Liver (tissue), 9 donors: Measurements from ENCODE around the gene TSPO. TPM values are rescaled to one million over a fixed set of nuclear protein-coding genes. Genes with fewer than 3 reads are reported as not detected.

Source experiments
- DNase-seq: peaks from one replicate; pipeline ENCODE4 v3.0.0-alpha.2; 2017; ENCODE audit warnings: low spot score
- H3K27ac ChIP-seq, 2 donors: one replicate each; pipeline ENCODE4 v1.7.0; 2013; ENCODE audit warnings: inconsistent platforms in 2 of 2, low read length in 2 of 2, control low read depth in 1 of 2, low read depth in 1 of 2, mild to moderate bottlenecking in 1 of 2
- H3K27me3 ChIP-seq, 4 donors: one replicate each; pipeline versions ENCODE4 v1.6.1 to v1.7.0; 2013; ENCODE audit warnings: low read length in 3 of 4, inconsistent platforms in 1 of 4, mild to moderate bottlenecking in 1 of 4, moderate library complexity in 1 of 4; ENCODE audit not compliant: control insufficient read depth in 4 of 4, insufficient read depth in 4 of 4
- H3K36me3 ChIP-seq, 4 donors: one replicate each; pipeline versions ENCODE4 v1.6.1 to v1.7.0; 2013; ENCODE audit warnings: low read length in 3 of 4, mild to moderate bottlenecking in 3 of 4, low read depth in 1 of 4, moderate library complexity in 1 of 4; ENCODE audit not compliant: control insufficient read depth in 4 of 4, insufficient read depth in 3 of 4
- H3K4me1 ChIP-seq, 4 donors: one replicate each; pipeline versions ENCODE4 v1.6.1 to v1.7.0; 2013; ENCODE audit warnings: low read length in 3 of 4, mild to moderate bottlenecking in 3 of 4, moderate library complexity in 1 of 4; ENCODE audit not compliant: control insufficient read depth in 4 of 4, insufficient read depth in 4 of 4
- H3K4me3 ChIP-seq, 3 donors: one replicate each; pipeline versions ENCODE4 v1.6.1 to v1.7.0; 2013; ENCODE audit warnings: low read length in 3 of 3, control low read depth in 1 of 3, low read depth in 1 of 3, mild to moderate bottlenecking in 1 of 3
- H3K9ac ChIP-seq, 2 donors: one replicate each; pipeline ENCODE4 v1.7.0; 2013; ENCODE audit warnings: low read length in 2 of 2, mild to moderate bottlenecking in 2 of 2, moderate library complexity in 2 of 2, control low read depth in 1 of 2, low read depth in 1 of 2
- H3K9me3 ChIP-seq, 4 donors: one replicate each; pipeline versions ENCODE4 v1.6.1 to v1.7.0; 2013; ENCODE audit warnings: low read length in 3 of 4; ENCODE audit not compliant: control insufficient read depth in 4 of 4
- ATF3 ChIP-seq: IDR thresholded peaks from 2 replicates; pipeline ENCODE4 v1.6.1; 2016; ENCODE audit warnings: antibody characterized with exemption
- CTCF ChIP-seq: fragments of 150-350 bp; IDR thresholded peaks from 2 replicates; pipeline ENCODE4 v1.5.1; 2017; ENCODE audit warnings: improper control_type of control experiment, low read depth, low read length; ENCODE audit not compliant: missing input control
- EGR1 ChIP-seq, 2 donors: IDR thresholded peaks; 2 replicates each; pipeline ENCODE4 v1.6.1; 2016 to 2018; ENCODE audit warnings: antibody characterized with exemption in 2 of 2, low read depth in 2 of 2
- FOXA1 ChIP-seq: IDR thresholded peaks from 2 replicates; pipeline ENCODE4 v1.6.1; 2016; ENCODE audit warnings: antibody characterized with exemption
- FOXA2 ChIP-seq: IDR thresholded peaks from 2 replicates; pipeline ENCODE4 v1.6.1; 2016; ENCODE audit warnings: antibody characterized with exemption
- GABPA ChIP-seq, 2 donors: IDR thresholded peaks in 1 of 2; conservative IDR thresholded peaks in 1 of 2; 2 replicates each; pipeline ENCODE4 v1.6.1; 2016; ENCODE audit warnings: antibody characterized with exemption in 2 of 2, mild to moderate bottlenecking in 1 of 2, moderate library complexity in 1 of 2
- HNF4A ChIP-seq, 2 donors: conservative IDR thresholded peaks; 2 replicates each; pipeline ENCODE4 v1.6.1; 2016; ENCODE audit warnings: antibody characterized with exemption in 2 of 2, mild to moderate bottlenecking in 2 of 2
- HNF4G ChIP-seq: IDR thresholded peaks from 2 replicates; pipeline ENCODE4 v1.6.1; 2016; ENCODE audit warnings: antibody characterized with exemption
- JUND ChIP-seq, 2 donors: IDR thresholded peaks; 2 replicates each; pipeline ENCODE4 v1.6.1; 2016; ENCODE audit warnings: antibody characterized with exemption in 2 of 2
- MAX ChIP-seq: IDR thresholded peaks from 2 replicates; pipeline ENCODE4 v1.6.1; 2016; ENCODE audit warnings: antibody characterized with exemption
- NR2F2 ChIP-seq: IDR thresholded peaks from 2 replicates; pipeline ENCODE4 v1.6.1; 2016; ENCODE audit warnings: antibody characterized with exemption
- RAD21 ChIP-seq, 2 donors: IDR thresholded peaks; 2 replicates each; pipeline ENCODE4 v1.6.1; 2016; ENCODE audit warnings: antibody characterized with exemption in 2 of 2, mild to moderate bottlenecking in 2 of 2
- REST ChIP-seq: IDR thresholded peaks from 2 replicates; pipeline ENCODE4 v1.6.1; 2016; ENCODE audit warnings: antibody characterized with exemption, mild to moderate bottlenecking
- RXRA ChIP-seq, 2 donors: IDR thresholded peaks; 2 replicates each; pipeline ENCODE4 v1.6.1; 2017 to 2018; ENCODE audit warnings: antibody characterized with exemption in 2 of 2, mild to moderate bottlenecking in 1 of 2
- SP1 ChIP-seq: IDR thresholded peaks from 2 replicates; pipeline ENCODE4 v1.6.1; 2018; ENCODE audit warnings: antibody characterized with exemption, mild to moderate bottlenecking
- TAF1 ChIP-seq: conservative IDR thresholded peaks from 2 replicates; pipeline ENCODE4 v1.6.1; 2016; ENCODE audit warnings: antibody characterized with exemption, mild to moderate bottlenecking
- YY1 ChIP-seq: IDR thresholded peaks from 2 replicates; pipeline ENCODE4 v1.6.1; 2016; ENCODE audit warnings: antibody characterized with exemption, mild to moderate bottlenecking
- ZBTB33 ChIP-seq: IDR thresholded peaks from 2 replicates; pipeline ENCODE4 v1.6.1; 2016; ENCODE audit warnings: antibody characterized with exemption
- WGBS: extraction: QIAGEN DNeasy Blood & Tissue Kit; methylation state at CpG from one replicate; pipeline ENCODE4 v1.1.7; 2013; 5-methylcytosine and 5-hydroxymethylcytosine counted together
- polyA plus RNA-seq, 2 donors: library from polyadenylated mRNA; stranded (reverse) in 1 of 2; unstranded in 1 of 2; fragments of 200-250 nt in 1 of 2; fragments of >200 nt in 1 of 2; fragmentation: Nextera tagmentation in 1 of 2; extraction: Ambion mirVana in 1 of 2; gene quantifications; one replicate each; pipeline versions ENCODE4 v1.2.1 to v1.2.3, GENCODE V29; 2013 to 2015
- total RNA-seq, 2 donors: library from RNA; depleted of rRNA; stranded (reverse); fragments of >200 nt; gene quantifications; one replicate each; pipeline ENCODE4 v1.2.3, GENCODE V29; 2014
- donor health status: healthy.
- donor health status: healthy.
- donor health status: healthy.
- donor health status: healthy.
- donor health status: healthy.

The TSPO gene
- total and polyA plus RNA-seq, 4 donors = 27.6 to 61.9 (median 40.2) TPM

GRCh38 chr22:43110927-43111623, 40.3 kb upstream of the TSPO start:
- Histone ChIP-seq H3K27ac (no peak overlapping the region), H3K27me3 (no peaks in the 10 kb centered on the region), H3K36me3 (no peaks in the 10 kb centered on the region), H3K9ac (peak overlapping the region in 1 of 2 donors; percentile 12), H3K4me1 (peaks cover 8 to 23% (median 17%) of the 10 kb centered on the region in 4 donors), H3K4me3 (peak overlapping the region in 2 of 3 donors; percentile 1 to 60), H3K9me3 (no peaks in the 10 kb centered on the region)
- WGBS = 6% methylated on average over 86 of the region's 86 CpGs
- DNase-seq = no peak
- no peak for TF ChIP-seq EGR1 (IDR thresholded peaks at IDR 0.05; ENCODE audit: low read depth in 2 of 2)
- no peak for TF ChIP-seq RAD21 (IDR thresholded peaks at IDR 0.05)
- TF ChIP-seq HNF4A (conservative IDR thresholded peaks at IDR 0.05) = no peak
- TF ChIP-seq MAX = no peak
- no peak for TF ChIP-seq HNF4G
- TF ChIP-seq JUND (IDR thresholded peaks at IDR 0.05) = no peak
- TF ChIP-seq FOXA1 = no peak
- no peak for TF ChIP-seq RXRA (IDR thresholded peaks at IDR 0.05)
- TF ChIP-seq SP1 = no peak
- no peak for TF ChIP-seq ATF3
- no peak for TF ChIP-seq ZBTB33
- TF ChIP-seq GABPA (IDR thresholded peaks at IDR 0.05 in 1 of 2, conservative IDR thresholded peaks at IDR 0.05 in 1 of 2) = no peak

- H3K36me3 ChIP-seq = no peaks in the 10 kb centered on the region
- H3K4me3 ChIP-seq = no peak overlapping the region
- no peaks in the 10 kb centered on the region for H3K27me3 ChIP-seq
- H3K27ac ChIP-seq = no peak overlapping the region
- DNase-seq = no peak
- H3K4me1 ChIP-seq = peaks cover 8 to 23% (median 17%) of the 10 kb centered on the region in 4 donors
- H3K9me3 ChIP-seq = no peaks in the 10 kb centered on the region
- 63% methylated on average over 13 of the region's 13 CpGs for WGBS
- no peak for TF ChIP-seq HNF4G
- TF ChIP-seq GABPA (IDR thresholded peaks at IDR 0.05 in 1 of 2, conservative IDR thresholded peaks at IDR 0.05 in 1 of 2) = no peak
- no peak for TF ChIP-seq REST
- no peak for TF ChIP-seq EGR1 (IDR thresholded peaks at IDR 0.05; ENCODE audit: low read depth in 2 of 2)
- no peak for TF ChIP-seq NR2F2
- TF ChIP-seq FOXA1 = no peak
- no peak for TF ChIP-seq TAF1
- no peak for TF ChIP-seq ZBTB33
- no peak for TF ChIP-seq RXRA (IDR thresholded peaks at IDR 0.05)
- TF ChIP-seq CTCF = no peak
- TF ChIP-seq YY1 = no peak
- no peak for TF ChIP-seq MAX
- TF ChIP-seq ATF3 = no peak
- no peak for TF ChIP-seq JUND (IDR thresholded peaks at IDR 0.05)
- TF ChIP-seq HNF4A (conservative IDR thresholded peaks at IDR 0.05) = no peak
- no peak for TF ChIP-seq FOXA2
- no peak for TF ChIP-seq SP1
- TF ChIP-seq RAD21 (IDR thresholded peaks at IDR 0.05) = no peak
- H3K9ac ChIP-seq = no peak overlapping the region
These were observed 37.7 kb upstream of the TSPO start for GRCh38 chr22:43113526-43114251.
